Measurements from ENCODE around the gene DPY19L2. TPM values are rescaled to one million over a fixed set of nuclear protein-coding genes. Genes with fewer than 3 reads are reported as not detected.
A peak's percentile ranks its signal among the peaks of the same experiment; 100 is the strongest.
"Not testable (repeated sequence)": the region's sequence is repeated elsewhere in the genome, so short reads cannot be mapped to it uniquely, and the experiment has no call there.

DPY19L2 gene
- total RNA-seq: 10 to 100 TPM; 35.3 to 45.3 TPM
- long read RNA-seq, full-length matches to known transcripts: 1 of 23 reads
- long read RNA-seq, partial matches to known transcripts: 6 of 23 reads
- long read RNA-seq, other reads (novel, unspliced or antisense): 16 of 23 reads

DNA sequence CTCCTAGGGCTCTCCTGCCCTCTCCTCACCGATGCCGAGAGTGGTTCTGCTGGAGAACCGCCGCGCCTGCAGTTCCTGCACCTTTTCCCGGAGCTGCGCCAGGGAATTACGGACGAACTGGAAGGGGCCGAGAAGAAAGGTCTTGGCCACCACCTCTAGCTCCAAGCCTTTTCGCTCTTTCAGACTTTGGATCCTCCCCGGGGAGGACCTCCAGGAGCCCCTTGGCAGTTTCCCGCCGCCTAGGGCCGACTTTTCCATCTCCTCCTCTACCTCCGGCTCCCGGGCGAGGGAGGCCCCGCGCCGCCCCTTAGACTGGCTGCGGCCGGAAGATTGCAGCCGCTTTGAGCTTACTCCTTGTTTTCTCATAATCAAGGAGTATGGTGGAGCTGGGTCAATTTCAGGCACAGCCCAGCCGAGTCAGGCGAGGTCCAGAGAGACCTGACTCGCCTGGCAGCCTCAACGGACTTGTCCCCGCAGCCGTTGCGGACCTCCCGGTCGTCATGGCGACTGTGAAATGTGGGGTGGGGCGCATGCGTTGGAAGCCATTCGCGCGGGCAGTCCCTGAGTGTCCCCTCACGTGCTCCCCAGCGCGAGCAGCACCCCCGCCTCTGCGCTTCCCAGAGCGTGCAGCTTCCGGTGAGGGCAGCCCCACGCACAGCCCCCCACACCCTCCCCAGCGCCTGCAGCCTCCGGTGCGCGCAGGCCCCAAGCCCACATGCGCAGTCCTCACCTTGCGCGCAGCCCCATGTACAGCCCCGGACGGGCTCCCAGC, at the start of gene DPY19L2:
Gene DPY19L2, minus strand, starts transcription at position 466 of the 772 bp plus-strand sequence. Its CDS starts 100 bp downstream, at position 366.
- intact Hi-C loops (cut with DNase I): no loop called here
- peak; percentile 83 for DNase-seq
- peak; percentile 97 for ATAC-seq

DNA sequence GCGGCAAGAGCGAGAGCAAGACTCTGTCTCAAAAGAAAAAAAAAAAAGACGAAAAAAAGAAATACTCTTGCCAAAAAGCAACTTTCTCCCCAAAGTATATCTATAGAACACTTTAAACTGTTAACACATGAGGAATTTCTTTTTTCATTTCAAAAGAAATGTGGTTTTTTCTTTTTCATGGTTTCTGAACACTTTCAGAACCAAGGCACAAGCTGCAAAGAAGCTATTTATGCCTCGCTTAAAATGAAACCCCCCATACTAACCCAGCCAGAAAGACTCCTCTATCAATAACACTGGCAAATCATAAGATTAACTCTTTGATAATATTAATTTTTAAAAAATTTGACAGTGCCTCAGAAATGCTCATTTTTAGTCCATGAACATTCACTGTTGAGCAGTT, 48.6 kb upstream of the DPY19L2 start:
- ATAC-seq; intact Hi-C loops (cut with DNase I); DNase-seq: not testable (repeated sequence)

DNA sequence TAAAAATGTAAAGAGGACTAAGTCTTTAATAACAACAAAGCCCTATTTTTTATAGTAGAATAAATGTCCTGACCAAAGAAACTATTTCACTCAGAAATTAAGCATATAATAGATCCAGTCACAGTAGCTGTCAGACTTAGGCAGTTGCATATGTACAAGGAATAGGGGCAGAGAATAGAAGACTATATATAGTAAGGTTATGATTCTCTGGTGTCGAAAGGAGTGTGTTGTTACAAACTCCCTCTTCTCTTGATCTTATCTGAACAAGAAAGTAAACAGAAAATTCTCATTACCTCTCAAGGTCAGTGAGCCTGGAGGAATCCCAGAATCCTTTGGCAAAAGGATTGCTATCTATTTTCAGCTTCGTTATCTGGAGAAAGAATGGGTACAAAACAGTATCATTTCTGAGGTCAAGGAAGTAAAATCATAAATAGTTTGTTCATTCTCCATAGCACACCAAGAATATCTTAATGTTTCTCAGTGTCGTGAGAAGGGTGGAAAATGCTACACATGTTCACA, 46.9 kb upstream of the DPY19L2 start:
- intact Hi-C loops (cut with DNase I); ATAC-seq; DNase-seq: not testable (repeated sequence)

DNA sequence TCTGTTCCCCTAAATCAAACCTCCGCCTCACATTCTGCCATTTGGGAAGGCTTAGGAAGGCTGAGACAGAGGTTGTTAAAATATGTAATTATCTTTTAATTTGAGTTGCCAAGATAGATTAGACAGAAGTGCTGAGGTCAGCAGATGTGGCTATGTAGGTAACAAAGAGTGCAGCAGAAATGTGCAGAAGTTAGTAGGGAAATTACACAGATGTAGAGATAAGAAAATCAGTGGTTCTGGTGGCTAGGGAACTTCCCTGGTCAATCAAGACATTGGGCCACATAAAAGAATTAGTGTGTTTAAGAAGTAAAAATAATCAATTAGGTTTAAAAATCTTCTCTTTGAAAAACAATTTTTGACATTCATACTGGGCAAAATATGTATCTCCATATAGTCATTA, 46.1 kb upstream of the DPY19L2 start:
- intact Hi-C loops (cut with DNase I); DNase-seq; ATAC-seq: not testable (repeated sequence)

DNA sequence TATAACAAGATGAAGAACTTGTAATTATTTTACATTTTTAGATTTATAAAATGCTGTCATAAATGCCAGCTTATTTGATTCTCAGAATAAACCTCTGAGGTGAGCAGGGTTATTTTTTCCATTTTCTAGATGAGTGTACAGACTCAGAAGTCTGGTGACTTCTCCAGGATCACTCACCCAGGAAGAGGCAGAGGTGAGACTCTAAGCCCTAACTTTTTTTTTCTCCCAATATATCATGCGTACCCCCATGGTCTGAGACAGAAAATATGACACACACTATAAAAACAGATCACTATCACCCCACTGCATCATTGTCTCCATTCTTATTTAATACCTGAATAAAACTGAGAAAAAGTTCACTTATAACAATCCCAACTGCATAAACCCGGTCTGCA, 45.4 kb upstream of the DPY19L2 start:
- DNase-seq; intact Hi-C loops (cut with DNase I); ATAC-seq: not testable (repeated sequence)

DNA sequence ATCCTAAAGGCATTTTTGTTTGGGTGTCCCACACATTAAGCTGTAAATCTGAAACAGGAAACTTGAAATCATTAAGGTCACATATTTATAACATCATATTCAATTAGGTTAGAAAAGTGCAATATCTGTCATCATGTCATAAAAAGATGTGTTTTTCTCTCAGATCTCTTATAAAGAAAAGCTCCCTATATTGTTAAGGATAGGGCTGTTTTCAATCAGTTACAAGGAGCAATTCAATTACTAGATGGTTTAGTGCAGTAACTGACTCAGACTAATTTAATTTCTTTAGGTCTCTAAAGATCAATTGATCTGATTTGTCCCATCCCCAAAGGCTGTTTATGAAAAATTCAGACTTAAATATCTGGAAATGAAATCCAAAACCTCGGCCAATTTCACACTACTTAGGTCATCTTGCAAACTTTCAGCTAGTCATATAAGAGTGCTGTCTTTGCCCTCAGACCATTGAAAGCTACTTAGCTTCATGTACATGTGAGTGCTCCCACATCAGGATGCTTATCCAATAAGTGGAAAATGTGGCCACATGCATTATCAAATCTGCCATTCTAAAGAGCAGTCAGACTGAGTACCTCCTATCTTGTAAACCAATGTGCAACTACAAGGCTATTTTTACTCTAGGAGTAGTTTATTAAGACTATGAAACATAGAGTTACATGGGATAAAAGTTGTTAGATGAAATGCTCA, 44.8 kb upstream of the DPY19L2 start:
- ATAC-seq: peak in 1 of 2 donors; percentile 22
- DNase-seq; intact Hi-C loops (cut with DNase I): not testable (repeated sequence)

DNA sequence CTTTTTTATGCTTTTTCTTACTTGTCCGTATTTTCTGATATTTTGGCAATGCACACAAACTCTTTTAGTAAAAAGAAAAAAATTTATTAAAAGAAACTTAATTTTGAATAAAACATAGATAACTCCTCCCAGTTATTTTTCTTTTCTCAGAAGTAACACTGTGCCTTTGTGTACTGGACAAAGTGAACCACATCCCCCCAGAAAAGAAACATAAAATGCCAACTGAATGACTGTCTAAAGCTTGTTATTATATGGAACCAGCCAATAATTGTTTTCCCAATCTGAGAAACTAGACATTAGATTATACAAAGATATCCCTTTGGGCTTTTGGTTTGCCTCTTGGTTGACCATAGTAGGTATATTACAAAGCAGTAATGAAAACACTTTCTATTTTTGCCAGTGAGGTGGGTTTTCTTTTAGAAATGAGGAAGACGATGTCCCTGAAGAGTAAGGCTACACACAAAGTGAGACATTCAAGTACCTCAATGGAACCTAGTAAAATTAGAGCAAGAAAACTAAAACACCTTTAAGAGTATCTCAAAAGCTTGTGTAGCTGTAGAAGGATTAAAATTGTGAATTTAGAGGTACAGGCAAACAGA, 44.2 kb upstream of the DPY19L2 start:
- DNase-seq; ATAC-seq; intact Hi-C loops (cut with DNase I): not testable (repeated sequence)

DNA sequence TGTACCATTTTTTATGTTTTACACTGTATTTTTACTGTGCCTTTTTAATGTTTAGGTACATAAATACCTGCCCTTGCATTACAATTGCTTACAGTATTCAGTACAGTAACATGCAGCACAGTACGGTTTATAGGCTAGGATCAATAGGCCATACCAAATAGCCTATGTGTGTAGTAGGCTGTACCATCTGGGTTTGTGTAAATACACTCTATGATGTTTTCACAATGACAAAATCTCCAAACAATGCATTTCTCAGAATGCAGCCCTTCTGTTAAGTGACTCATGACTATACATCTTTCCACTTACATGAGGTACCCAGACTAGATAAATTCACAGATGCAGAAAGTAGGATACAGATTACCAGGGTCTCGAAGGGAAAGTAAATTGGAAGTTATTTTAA, 43.0 kb upstream of the DPY19L2 start:
- DNase-seq; intact Hi-C loops (cut with DNase I); ATAC-seq: not testable (repeated sequence)

DNA sequence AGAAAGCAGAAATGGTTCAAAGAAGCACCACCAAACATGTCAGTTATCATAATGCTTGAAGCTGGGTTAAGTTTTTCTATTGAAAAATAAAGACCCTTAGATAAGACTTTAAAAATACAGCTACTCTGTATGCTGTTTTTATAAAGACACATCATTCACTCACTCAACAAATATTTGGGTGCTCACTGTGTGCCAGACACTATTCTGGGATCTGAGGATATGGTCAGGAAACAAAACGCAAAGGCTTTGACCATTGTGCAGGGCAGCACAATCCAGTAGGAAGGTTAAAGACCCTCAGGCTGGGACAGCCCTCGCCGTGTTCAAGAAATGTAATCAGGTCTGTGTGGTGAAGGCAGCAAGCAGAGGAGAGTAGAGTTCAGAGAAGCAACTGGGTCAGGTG, 38.0 kb upstream of the DPY19L2 start:
- no peak for ATAC-seq
- intact Hi-C loops (cut with DNase I): no loop called here

DNA sequence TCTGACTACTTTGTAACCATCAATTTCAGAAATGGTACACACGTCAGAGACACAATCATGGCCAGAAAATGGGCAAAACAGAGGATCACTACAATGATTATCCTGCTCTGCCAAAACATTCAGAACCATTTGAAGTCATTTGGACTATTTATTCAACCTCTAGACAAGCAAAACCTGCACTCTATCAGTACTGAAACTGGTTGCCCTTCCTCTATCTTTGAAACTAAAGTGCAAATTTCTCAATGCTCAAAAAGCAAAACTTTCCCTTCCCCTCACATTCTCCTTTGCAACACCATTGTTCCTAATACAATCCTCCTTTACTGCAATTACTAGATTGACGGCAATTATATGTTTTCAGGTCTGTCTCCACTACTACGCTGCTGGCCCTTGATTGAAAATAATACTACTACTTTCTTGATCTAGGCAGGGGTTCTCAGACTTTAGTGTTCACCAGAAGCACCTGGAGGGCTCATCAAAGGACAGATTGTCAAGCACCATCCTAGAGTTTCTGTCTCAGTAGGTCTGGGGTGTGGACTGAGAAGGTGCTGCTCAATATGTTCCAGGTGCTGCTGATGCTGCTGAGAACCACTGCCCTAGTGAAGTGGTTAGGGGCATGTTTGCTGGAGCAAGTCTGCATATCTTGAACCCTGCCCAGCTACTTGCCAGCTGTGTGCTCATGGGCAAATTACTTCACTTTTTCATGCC, 31.5 kb upstream of the DPY19L2 start:
- intact Hi-C loops (cut with DNase I); ATAC-seq; DNase-seq: not testable (repeated sequence)

More for the DNA sequence above, 38.0 kb upstream of the DPY19L2 start:
- no peak for DNase-seq

DNA sequence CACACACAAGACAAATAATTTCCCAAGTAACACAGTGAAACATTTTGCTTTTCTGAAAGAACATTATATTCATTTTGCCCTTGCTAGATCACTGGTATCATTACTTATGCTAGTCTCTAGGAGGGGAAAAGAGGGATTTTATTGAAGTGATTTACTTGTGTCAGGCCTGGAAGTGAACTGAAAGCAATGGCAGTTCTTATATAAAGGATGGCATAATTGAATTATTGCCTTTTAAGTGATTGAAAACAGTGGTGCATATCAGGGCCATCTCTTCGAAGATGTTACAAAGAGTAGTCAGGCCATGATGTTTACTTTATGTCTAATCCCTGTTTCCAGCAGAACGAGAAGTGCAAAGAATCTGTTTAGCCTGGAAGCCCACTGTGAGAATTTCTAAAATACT, 30.7 kb upstream of the DPY19L2 start:
- ATAC-seq; intact Hi-C loops (cut with DNase I); DNase-seq: not testable (repeated sequence)

DNA sequence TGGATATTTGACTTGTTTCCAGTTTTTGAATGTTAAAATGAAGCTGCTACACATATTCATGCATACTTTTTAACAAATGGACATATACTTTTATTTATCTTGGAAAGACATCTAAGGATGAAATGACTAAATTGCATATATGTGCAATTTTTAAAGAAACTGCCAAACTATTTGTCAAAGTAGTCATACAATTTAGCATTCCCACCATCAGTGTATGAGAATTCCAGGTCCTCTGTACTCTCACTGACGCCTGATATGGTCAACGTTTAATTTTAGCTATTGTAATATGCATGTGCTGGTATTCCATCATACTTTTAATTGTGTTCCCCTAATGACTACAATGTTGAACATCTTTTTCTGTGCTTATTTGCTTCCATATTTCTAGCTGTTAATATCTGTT, 22.5 kb upstream of the DPY19L2 start:
- DNase-seq; intact Hi-C loops (cut with DNase I); ATAC-seq: not testable (repeated sequence)

DNA sequence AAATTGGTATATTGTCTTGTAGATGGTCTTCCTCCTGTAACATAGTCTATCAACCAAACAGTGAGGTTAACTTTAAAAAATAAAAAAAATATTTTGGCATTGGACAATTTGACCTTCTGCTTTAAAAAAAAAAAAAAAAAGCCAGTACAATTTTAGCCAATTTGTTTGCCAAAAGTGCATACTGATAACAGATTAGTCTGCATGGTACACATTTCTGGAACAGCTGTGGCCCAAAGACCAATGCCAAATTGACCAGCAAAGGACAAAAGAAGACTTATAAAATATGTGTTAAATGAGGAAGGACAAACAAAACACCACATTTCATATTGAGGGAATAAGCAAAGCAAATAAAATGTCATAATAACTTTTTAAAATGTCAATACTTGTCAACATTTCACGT, 20.8 kb upstream of the DPY19L2 start:
- DNase-seq; intact Hi-C loops (cut with DNase I); ATAC-seq: not testable (repeated sequence)

DNA sequence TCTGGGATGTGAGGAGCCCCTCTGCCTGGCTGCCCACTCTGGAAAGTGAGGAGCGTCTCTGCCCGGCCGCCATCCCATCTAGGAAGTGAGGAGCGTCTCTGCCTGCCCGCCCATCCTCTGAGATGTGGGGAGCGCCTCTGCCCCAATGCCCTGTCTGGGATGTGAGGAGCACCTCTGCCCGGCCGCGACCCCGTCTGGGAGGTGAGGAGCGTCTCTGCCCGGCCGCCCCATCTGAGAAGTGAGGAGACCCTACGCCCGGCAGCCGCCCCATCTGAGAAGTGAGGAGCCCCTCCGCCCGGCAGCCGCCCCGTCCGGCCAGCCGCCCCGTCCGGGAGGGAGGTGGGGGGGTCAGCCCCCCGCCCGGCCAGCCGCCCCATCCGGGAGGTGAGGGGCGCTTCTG, 18.3 kb upstream of the DPY19L2 start:
- DNase-seq; ATAC-seq; intact Hi-C loops (cut with DNase I): not testable (repeated sequence)

DNA sequence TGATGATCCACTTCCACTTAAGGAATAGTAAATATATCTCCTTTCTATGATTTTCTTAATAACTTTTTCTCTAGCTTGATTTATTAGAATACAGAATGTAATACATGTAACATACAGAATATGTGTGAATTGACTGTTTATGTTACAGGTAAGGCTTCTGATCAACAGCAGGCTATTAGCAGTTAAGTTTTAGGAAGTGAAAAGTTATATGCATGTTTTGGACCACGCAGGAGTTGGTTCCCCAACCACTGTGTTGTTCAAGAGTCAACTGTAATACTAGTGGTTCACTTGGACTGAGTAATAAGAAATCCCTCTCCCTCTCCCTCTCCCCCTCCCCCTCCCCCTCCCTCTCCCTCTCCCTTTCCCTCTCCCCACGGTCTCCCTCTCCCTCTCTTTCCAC, 17.5 kb upstream of the DPY19L2 start:
- ATAC-seq; DNase-seq; intact Hi-C loops (cut with DNase I): not testable (repeated sequence)

DNA sequence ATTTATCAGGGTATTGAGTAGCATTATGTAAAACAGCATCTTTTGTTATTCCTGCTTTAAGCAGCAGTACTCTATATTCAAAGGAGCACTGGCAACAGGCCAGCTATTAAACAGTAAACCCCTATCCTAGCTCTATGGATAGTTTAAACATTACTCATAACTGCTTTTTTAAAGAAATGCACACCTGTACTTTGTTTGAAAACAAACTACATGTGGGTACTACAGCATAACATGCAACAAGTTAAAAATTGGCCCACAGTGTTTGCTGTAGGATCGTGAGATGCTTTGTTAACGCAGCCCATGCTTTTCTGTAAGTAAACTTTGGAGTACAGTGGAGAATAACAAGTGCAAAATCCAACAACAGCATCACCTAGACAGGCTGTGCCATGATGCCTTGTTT, 14.3 kb upstream of the DPY19L2 start:
- ATAC-seq; intact Hi-C loops (cut with DNase I); DNase-seq: not testable (repeated sequence)

DNA sequence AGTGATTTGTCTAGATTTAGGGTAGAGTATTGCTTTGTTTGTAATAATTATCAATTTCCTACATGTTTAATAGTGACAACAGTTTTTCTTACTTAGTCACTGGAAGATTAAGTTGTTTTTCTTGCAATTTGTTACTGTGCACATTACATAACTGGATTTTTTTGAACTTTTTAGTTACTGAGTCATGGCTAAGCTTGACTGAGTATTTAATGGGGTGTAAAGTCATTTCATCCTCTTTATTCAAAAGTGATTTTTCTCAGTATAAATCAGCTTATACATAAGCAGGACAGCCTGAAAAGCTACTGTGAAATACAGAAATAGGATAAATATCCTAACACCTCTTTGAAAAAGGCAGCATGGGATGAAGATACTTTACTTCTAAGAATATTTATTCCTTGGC, 12.5 kb upstream of the DPY19L2 start:
- DNase-seq; ATAC-seq; intact Hi-C loops (cut with DNase I): not testable (repeated sequence)

DNA sequence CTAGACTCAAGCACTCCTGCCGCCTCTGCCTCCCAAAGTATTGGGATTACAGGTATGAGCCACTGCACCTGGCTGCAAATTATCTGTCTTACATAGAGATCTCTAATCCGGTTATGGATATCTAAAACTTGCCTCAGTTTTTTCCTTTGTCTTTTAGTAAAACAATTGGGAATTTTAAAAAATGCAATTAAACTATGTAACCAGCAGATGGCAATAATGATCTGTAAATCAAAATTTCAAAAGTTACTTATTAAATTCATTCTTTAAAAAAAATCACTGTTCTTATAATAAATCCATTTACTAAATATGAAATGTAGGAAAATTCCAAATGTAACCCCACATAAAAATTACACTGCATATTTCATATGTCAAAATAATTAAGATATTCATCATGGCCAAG, 4.3 kb upstream of the DPY19L2 start:
- DNase-seq; ATAC-seq; intact Hi-C loops (cut with DNase I): not testable (repeated sequence)
